Measurements from ENCODE around the gene LEMD2.

LEMD2 gene

DNA sequence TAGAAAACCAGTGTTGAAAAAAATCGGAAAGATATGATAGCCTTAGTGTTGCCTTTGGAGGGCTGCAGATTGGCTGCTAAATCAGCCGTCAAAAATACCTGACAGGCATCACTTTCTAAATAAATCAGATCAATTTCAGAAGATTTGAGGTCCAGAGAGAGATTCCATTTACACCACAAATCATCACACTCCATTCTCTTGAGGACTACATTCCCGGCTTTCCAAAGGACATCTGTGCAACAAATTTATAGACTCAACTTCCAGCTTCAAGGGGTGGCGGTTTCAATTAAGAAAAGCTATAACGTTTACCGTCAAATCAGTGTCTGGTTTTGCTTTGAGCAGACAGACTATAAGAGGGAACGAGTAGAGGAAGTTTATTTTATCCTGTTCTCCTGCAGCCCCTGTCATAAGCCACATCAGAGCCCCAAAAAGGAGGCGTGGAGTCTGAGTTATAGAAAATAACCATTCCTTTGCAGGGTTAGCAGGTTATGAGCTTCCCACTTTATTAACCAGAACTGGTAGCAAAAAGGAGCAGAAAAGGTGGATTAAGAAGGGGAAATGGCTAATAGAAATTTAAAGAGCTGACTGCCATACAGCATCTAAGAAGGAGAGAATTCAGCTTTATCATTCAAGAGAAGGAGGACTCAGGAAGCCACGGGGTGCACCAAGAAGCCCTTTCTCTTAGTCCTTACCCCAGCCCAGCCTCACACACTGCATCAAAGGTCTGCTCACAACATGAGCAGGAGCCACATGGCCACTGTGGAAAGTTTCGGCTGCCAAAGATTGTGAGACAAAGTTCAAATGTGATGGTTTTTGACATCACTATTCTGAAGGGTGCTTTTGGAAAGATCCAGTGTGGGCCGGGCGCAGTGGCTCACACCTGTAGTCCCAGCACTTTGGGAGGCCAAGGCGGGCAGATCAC is 64.6 kb downstream of the LEMD2 start:
- TF ChIP-seq, protein P1, sequence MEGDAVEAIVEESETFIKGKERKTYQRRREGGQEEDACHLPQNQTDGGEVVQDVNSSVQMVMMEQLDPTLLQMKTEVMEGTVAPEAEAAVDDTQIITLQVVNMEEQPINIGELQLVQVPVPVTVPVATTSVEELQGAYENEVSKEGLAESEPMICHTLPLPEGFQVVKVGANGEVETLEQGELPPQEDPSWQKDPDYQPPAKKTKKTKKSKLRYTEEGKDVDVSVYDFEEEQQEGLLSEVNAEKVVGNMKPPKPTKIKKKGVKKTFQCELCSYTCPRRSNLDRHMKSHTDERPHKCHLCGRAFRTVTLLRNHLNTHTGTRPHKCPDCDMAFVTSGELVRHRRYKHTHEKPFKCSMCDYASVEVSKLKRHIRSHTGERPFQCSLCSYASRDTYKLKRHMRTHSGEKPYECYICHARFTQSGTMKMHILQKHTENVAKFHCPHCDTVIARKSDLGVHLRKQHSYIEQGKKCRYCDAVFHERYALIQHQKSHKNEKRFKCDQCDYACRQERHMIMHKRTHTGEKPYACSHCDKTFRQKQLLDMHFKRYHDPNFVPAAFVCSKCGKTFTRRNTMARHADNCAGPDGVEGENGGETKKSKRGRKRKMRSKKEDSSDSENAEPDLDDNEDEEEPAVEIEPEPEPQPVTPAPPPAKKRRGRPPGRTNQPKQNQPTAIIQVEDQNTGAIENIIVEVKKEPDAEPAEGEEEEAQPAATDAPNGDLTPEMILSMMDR (IDR thresholded peaks at IDR 0.05; ENCODE audit: insufficient read depth, low read depth, low read length, missing control alignments), result no peak
- DNase-seq (ENCODE audit: low read depth), result no peak
- H3K4me3 ChIP-seq (ENCODE audit: low read length), result no peak overlapping the region

DNA sequence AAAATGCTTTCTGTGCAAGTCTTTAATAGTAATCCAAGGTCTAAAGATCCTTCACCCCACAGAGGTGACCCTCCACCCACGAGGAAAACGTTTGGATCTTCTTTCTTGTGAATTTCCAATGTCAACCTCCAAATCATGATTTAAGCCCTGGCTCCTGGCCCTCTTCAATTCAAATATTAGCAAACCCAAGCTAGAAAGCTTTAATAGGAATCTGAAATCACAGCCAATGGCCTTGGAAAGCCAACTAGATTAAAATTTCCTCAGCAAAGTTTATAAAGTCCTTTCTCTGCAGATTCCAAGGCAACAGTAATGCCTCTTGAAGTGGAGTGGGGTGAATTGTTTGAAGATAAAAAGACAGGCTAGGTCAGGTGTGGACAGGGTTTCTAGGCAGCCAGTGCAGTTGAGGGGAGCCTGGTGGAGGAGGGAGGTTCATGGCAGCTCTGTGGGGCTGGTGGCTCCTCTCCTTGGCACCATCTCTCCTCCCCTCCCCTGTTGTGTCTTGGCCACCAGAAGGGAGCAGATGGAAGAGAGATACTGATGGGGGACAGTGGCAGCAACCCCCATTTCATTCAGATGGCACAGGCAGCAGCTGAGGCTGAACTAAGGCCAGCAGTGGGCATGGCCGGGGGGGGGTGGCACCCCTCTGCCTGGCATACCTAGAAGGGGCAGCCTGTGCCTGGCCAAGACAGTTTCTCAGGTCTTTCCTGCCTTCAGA is 65.4 kb downstream of the LEMD2 start:
- no peak for DNase-seq (ENCODE audit: low read depth)
- TF ChIP-seq, protein P1 (IDR thresholded peaks at IDR 0.05; ENCODE audit: insufficient read depth, low read depth, low read length, missing control alignments), result no peak
- no peak overlapping the region for H3K4me3 ChIP-seq (ENCODE audit: low read length)

DNA sequence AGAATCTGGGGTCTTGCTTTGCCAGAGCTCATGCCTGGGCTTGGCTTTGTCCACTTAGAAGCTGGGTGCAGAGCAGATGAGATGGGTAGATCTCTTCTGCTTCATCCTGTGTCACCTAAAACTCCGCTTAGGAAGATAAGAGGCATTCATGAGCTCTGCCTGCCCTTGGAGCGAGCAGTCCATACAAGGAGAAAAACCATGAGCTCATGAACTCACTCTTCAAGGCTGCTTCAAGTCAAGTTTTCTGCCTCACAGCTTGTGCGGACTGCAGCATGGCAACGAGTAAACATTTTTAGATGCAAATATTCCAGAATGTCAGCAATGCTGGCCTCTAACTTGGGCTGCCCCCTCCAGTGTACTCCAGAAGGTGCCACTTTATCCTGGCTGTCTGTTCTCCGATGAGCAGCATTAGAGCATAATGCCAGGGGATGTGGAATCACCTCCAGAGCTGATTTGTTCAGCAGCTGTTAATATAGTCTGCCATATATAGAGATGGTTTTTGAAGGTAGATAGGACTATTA is 66.8 kb downstream of the LEMD2 start:
- TF ChIP-seq, protein P1 (IDR thresholded peaks at IDR 0.05; ENCODE audit: insufficient read depth, low read depth, low read length, missing control alignments), result no peak
- DNase-seq (ENCODE audit: low read depth), result no peak
- no peak overlapping the region for H3K4me3 ChIP-seq (ENCODE audit: low read length)

DNA sequence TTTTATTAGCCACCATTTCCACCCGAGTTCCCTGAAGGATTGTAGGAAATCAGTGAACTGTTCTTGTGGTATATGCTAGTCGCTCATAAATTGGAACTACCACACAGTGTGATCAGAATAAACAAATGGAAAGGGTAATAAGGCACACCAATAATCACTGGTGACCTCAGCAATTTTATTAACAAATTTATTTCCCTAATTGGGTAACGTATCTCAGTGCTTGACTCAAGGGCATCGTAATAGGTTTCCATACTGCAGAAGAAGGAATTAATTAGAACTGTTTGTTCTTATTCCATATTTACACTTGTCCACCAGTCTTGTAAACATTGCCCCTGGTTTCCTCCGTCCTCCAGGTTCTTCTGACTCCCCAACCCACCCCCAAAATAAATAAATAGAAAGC is 67.4 kb downstream of the LEMD2 start:
- TF ChIP-seq, protein P1 (IDR thresholded peaks at IDR 0.05; ENCODE audit: insufficient read depth, low read depth, low read length, missing control alignments), result no peak
- H3K4me3 ChIP-seq (ENCODE audit: low read length), result no peak overlapping the region
- DNase-seq (ENCODE audit: low read depth), result no peak
